ENCODE data around the gene SFR1. TPM values are rescaled to one million over a fixed set of nuclear protein-coding genes. Genes with fewer than 3 reads are reported as not detected.

SFR1 gene
- total RNA-seq, 2 experiments from 2014 or later: 13.9 to 14.8 TPM

DNA sequence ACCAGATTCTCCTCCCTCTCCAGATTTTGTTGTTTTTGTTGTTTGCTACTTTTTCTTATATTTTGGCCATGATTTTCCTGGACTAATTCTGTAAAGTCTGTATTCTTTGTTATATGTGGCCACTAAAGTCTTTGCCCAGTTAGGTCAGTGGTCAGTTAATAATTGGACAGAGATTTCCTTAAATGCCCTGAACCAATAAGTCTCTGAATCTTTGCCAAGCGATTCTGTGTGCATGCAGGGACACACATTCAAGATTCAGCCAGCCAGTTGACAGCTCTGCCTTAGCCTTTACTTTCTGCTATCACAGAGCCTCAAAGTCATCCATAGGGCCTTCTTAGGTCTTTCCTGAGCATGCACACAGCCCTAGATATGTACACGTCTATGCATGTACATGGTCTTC, 25.3 kb upstream of the SFR1 start:
- H2AFZ ChIP-seq (ENCODE audit: low read length): no peak overlapping the region
- CTCF ChIA-PET (ENCODE audit: unreplicated experiment): no interaction called here
- intact Hi-C loops (cut with micrococcal nuclease; ENCODE audit: unreplicated experiment): no loop called here
- no peak overlapping the region for H3K27ac ChIP-seq (ENCODE audit: low read depth, low read length, poor library complexity, severe bottlenecking)
- no peaks in the 10 kb centered on the region for H3K4me1 ChIP-seq (ENCODE audit: insufficient read depth, low read length, poor library complexity, severe bottlenecking)
- POLR2A ChIA-PET: no interaction called here
- no peaks in the 10 kb centered on the region for H4K20me1 ChIP-seq (ENCODE audit: insufficient read depth, low read length)
- no peak for TF ChIP-seq EZH2phosphoT487 (IDR thresholded peaks at IDR 0.05; ENCODE audit: borderline replicate concordance, low read depth, low read length)
- TF ChIP-seq, protein P1, sequence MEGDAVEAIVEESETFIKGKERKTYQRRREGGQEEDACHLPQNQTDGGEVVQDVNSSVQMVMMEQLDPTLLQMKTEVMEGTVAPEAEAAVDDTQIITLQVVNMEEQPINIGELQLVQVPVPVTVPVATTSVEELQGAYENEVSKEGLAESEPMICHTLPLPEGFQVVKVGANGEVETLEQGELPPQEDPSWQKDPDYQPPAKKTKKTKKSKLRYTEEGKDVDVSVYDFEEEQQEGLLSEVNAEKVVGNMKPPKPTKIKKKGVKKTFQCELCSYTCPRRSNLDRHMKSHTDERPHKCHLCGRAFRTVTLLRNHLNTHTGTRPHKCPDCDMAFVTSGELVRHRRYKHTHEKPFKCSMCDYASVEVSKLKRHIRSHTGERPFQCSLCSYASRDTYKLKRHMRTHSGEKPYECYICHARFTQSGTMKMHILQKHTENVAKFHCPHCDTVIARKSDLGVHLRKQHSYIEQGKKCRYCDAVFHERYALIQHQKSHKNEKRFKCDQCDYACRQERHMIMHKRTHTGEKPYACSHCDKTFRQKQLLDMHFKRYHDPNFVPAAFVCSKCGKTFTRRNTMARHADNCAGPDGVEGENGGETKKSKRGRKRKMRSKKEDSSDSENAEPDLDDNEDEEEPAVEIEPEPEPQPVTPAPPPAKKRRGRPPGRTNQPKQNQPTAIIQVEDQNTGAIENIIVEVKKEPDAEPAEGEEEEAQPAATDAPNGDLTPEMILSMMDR (conservative IDR thresholded peaks at IDR 0.05; ENCODE audit: low read length): no peak
- no peaks in the 10 kb centered on the region for H3K9me3 ChIP-seq (ENCODE audit: low read length)
- H3K4me3 ChIP-seq (ENCODE audit: low read depth, low read length, poor library complexity, severe bottlenecking): no peak overlapping the region
- H3K9me2 ChIP-seq (ENCODE audit: insufficient read depth, low read length): no peaks in the 10 kb centered on the region
- DNase-seq (ENCODE audit: low spot score): no peak
- no peaks in the 10 kb centered on the region for H3K36me3 ChIP-seq (ENCODE audit: insufficient read depth, low read length)
- H3K4me2 ChIP-seq (ENCODE audit: low read length): no peak overlapping the region
- no TSS peak for BruUV-seq (replicated peaks)
- H3K79me2 ChIP-seq (ENCODE audit: insufficient read depth, low read depth, low read length): no peaks in the 10 kb centered on the region

- DNase-seq (ENCODE audit: low spot score): no peak
- no peaks in the 10 kb centered on the region for H3K4me1 ChIP-seq (ENCODE audit: insufficient read depth, low read length, poor library complexity, severe bottlenecking)
- H4K20me1 ChIP-seq (ENCODE audit: insufficient read depth, low read length): no peaks in the 10 kb centered on the region
- H2AFZ ChIP-seq (ENCODE audit: low read length): no peak overlapping the region
- H3K9me3 ChIP-seq (ENCODE audit: low read length): no peaks in the 10 kb centered on the region
- intact Hi-C loops (cut with micrococcal nuclease; ENCODE audit: unreplicated experiment): no loop called here
- H3K4me2 ChIP-seq (ENCODE audit: low read length): no peak overlapping the region
- POLR2A ChIA-PET: interaction anchor here (1.0 kb wide), 1 partner anchor 10 kb away, joined by 3 read pairs; no protein-coding TSS in a partner anchor
- no peaks in the 10 kb centered on the region for H3K79me2 ChIP-seq (ENCODE audit: insufficient read depth, low read depth, low read length)
- H3K36me3 ChIP-seq (ENCODE audit: insufficient read depth, low read length): no peaks in the 10 kb centered on the region
- no peak overlapping the region for H3K4me3 ChIP-seq (ENCODE audit: low read depth, low read length, poor library complexity, severe bottlenecking)
- no peak for TF ChIP-seq EZH2phosphoT487 (IDR thresholded peaks at IDR 0.05; ENCODE audit: borderline replicate concordance, low read depth, low read length)
- TF ChIP-seq, protein P1 (conservative IDR thresholded peaks at IDR 0.05; ENCODE audit: low read length): no peak
- H3K27ac ChIP-seq (ENCODE audit: low read depth, low read length, poor library complexity, severe bottlenecking): no peak overlapping the region
- CTCF ChIA-PET (ENCODE audit: unreplicated experiment): no interaction called here
- H3K9me2 ChIP-seq (ENCODE audit: insufficient read depth, low read length): no peaks in the 10 kb centered on the region
- BruUV-seq (replicated peaks): no TSS peak
Observed at GRCh38 chr10:104098358-104098925, 23.5 kb upstream of the SFR1 start.

- Histone ChIP-seq H3K36me3 (ENCODE audit: insufficient read depth, low read length) (no peaks in the 10 kb centered on the region), H3K27ac (ENCODE audit: low read depth, low read length, poor library complexity, severe bottlenecking) (no peak overlapping the region), H3K9me2 (ENCODE audit: insufficient read depth, low read length) (no peaks in the 10 kb centered on the region), H3K79me2 (ENCODE audit: insufficient read depth, low read depth, low read length) (no peaks in the 10 kb centered on the region), H4K20me1 (ENCODE audit: insufficient read depth, low read length) (no peaks in the 10 kb centered on the region), H3K4me1 (ENCODE audit: insufficient read depth, low read length, poor library complexity, severe bottlenecking) (no peaks in the 10 kb centered on the region), H3K4me2 (ENCODE audit: low read length) (no peak overlapping the region), H3K9me3 (ENCODE audit: low read length) (no peaks in the 10 kb centered on the region), H2AFZ (ENCODE audit: low read length) (no peak overlapping the region), H3K4me3 (ENCODE audit: low read depth, low read length, poor library complexity, severe bottlenecking) (no peak overlapping the region)
- no peak for DNase-seq (ENCODE audit: low spot score)
- TF ChIP-seq, protein P1 (conservative IDR thresholded peaks at IDR 0.05; ENCODE audit: low read length): no peak
- TF ChIP-seq EZH2phosphoT487 (IDR thresholded peaks at IDR 0.05; ENCODE audit: borderline replicate concordance, low read depth, low read length): no peak
- ChIA-PET POLR2A (interaction anchor here (1.0 to 2.0 kb wide), 3 partner anchors 10 to 22 kb away, joined by 3 to 6 read pairs (median 5); partner anchors contain the start of gene SFR1), CTCF (ENCODE audit: unreplicated experiment) (no interaction called here)
- intact Hi-C loops (cut with micrococcal nuclease; ENCODE audit: unreplicated experiment): no loop called here
- BruUV-seq (replicated peaks): no TSS peak
Observed at GRCh38 chr10:104099269-104099668, 22.7 kb upstream of the SFR1 start.
